ENCODE measurements around the gene CENPP. TPM values are rescaled to one million over a fixed set of nuclear protein-coding genes. Genes with fewer than 3 reads are reported as not detected.

Gene CENPP
- total RNA-seq, 1 donor = 2.2 TPM

DNA sequence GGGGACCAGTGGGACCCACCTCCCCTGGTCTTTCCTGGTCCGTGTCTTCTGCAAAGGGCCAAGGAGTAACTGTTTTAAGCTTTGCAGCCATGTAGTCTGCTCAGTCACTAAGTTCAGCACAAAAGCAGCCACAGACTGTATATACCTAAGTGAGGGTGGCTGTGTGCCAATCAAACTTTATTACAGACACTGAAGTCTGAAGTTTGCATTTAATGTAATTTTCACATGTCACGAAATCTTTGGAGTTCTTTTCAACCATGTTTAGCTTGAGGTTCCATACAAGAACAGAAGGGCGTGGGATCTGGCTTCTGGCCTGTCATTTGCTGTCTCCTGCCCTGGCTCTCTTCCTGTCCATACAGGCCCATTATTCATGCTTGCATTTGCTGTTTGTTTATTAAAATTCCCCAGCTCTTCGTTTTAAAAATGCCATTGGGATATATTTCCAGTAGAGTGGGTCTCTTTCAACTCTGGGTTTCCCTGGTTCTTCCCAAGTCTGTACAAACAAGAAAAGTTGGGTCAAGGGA, 274.2 kb downstream of the CENPP start:
- no peak overlapping the region for H3K4me3 ChIP-seq (ENCODE audit: low read depth, low read length)
- TF ChIP-seq, protein P1, sequence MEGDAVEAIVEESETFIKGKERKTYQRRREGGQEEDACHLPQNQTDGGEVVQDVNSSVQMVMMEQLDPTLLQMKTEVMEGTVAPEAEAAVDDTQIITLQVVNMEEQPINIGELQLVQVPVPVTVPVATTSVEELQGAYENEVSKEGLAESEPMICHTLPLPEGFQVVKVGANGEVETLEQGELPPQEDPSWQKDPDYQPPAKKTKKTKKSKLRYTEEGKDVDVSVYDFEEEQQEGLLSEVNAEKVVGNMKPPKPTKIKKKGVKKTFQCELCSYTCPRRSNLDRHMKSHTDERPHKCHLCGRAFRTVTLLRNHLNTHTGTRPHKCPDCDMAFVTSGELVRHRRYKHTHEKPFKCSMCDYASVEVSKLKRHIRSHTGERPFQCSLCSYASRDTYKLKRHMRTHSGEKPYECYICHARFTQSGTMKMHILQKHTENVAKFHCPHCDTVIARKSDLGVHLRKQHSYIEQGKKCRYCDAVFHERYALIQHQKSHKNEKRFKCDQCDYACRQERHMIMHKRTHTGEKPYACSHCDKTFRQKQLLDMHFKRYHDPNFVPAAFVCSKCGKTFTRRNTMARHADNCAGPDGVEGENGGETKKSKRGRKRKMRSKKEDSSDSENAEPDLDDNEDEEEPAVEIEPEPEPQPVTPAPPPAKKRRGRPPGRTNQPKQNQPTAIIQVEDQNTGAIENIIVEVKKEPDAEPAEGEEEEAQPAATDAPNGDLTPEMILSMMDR (IDR thresholded peaks at IDR 0.05; ENCODE audit: insufficient read depth, low read depth, low read length) = no peak
- DNase-seq (ENCODE audit: low read depth) = no peak

DNA sequence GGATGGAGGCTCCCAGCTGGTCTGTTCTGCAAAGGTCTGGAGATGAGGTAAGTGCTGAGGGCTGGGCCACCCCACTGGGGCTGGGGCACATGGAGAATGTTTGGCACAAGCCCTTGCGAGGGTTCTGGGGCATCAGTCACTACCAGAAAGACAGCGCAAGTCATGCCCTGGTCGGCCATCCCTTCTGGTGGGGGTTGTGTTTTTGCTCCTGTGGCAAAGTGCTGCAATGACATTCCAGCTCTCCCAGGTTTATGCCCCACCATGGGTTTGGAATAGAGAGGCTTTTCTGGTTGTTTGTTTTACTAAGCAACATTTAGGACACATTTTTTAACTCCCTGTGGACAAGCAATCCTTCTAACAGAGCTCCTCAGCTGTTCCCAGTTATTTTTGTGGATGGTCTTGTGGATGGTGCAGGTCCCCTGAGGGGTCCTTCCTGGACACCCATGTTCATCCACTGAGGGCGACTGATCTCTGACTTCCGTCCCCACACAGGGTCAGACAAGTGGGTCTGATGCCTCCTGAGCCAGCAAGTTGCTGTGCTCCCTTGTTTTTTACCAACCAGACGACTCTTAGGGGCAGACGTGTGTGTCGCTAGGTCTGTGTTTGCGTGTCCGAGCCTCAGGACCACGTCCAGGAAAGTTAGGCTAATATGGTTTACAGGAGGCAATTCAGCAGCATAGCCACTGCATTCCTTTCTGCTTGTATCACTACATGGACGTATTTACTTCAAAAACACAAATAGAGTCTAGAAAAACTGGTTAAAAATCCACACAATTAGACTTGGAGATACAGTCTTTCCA, 274.9 kb downstream of the CENPP start:
- TF ChIP-seq, protein P1 (IDR thresholded peaks at IDR 0.05; ENCODE audit: insufficient read depth, low read depth, low read length) = no peak
- no peak overlapping the region for H3K4me3 ChIP-seq (ENCODE audit: low read depth, low read length)
- DNase-seq (ENCODE audit: low read depth) = peak; percentile 62

DNA sequence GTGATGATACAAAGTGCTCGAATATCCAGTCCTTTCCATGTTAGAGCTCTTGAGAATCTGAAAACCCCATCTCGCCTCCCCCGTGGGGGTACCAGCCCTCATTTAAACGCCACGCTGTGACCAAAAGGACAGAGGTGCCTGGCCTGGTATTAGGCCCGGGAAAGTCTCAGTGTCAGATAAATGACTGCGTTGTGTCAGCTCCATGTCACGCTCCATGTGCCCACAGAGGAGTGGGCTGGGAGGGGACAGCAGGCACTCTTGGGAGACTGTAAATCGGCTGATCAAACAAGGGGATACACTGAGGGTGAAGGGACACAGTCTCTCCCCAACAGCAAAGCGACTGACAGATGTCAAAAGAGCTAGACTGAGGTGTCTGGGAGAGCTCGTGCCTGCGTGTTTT, 275.7 kb downstream of the CENPP start:
- no peak for DNase-seq (ENCODE audit: low read depth)
- TF ChIP-seq, protein P1 (IDR thresholded peaks at IDR 0.05; ENCODE audit: insufficient read depth, low read depth, low read length) = no peak
- H3K4me3 ChIP-seq (ENCODE audit: low read depth, low read length) = no peak overlapping the region

DNA sequence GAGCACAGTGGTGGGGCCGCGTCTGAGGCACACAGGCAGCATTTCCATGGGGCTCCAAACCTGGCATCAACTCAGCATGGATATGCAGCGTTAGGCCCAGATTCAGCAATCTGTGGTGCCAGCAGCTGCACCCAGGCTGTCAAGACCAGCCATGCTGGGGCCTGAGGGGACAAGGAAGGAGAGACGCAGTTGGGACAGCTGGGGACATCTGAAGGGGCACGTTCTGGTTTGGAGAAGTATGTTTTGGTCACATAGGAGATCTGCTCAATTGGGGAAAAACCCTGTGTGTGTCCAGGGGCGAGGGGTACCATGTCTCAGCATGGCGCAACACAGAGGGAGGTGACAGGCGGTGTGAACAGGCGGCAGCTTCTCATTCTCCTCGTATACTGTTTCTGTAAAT, 276.7 kb downstream of the CENPP start:
- no peak for DNase-seq (ENCODE audit: low read depth)
- TF ChIP-seq, protein P1 (IDR thresholded peaks at IDR 0.05; ENCODE audit: insufficient read depth, low read depth, low read length) = no peak
- no peak overlapping the region for H3K4me3 ChIP-seq (ENCODE audit: low read depth, low read length)

DNA sequence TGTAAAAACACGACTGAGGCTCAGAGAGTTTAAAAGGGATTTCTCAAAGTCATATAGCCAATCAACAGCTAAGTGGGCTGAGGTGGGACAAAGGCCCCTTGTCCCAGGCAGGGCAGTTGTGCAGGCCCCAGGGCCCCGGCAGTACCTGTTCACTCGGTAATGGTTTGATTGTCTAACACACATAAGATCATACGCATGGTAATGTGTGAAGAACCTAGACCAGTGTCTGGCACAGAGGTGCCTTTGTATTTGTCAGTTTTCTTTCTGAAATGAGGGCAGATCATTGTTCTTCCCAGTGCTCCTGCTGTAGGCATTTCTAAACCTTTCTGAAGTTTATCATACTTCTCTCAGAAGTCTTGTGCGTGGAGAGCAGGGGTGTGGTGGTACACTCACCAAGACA, 277.3 kb downstream of the CENPP start:
- DNase-seq (ENCODE audit: low read depth) = no peak
- TF ChIP-seq, protein P1 (IDR thresholded peaks at IDR 0.05; ENCODE audit: insufficient read depth, low read depth, low read length) = no peak
- no peak overlapping the region for H3K4me3 ChIP-seq (ENCODE audit: low read depth, low read length)

DNA sequence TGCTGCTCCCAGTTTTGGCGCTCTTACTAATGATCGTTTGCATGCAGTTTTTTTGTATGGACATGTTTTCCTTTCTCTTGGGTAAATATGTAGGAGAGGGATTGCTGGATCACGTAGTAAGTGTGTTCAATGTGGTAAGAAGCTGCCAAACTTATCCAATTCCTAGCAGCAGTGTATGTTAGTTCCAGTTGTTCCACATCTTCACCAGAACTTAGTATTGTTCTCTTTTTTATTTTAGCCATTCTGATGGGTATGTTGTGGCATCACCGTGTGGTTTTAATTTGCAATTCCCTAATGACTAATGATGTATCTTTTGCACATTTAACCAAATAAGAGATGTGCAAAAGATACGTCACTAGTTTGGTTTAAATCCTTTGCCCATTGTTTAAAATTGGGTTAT, 278.2 kb downstream of the CENPP start:
- TF ChIP-seq, protein P1 (IDR thresholded peaks at IDR 0.05; ENCODE audit: insufficient read depth, low read depth, low read length) = no peak
- H3K4me3 ChIP-seq (ENCODE audit: low read depth, low read length) = no peak overlapping the region
- no peak for DNase-seq (ENCODE audit: low read depth)

All from fibroblast of villous mesenchyme (primary cell).